ENCODE results near the gene PRSS33. TPM values are rescaled to one million over a fixed set of nuclear protein-coding genes. Genes with fewer than 3 reads are reported as not detected.

PRSS33 gene
- total and polyA plus RNA-seq, 2 donors from 2014 or later, result not detected

GRCh38 chr16:2738615-2739014 is 48.7 kb downstream of the PRSS33 start:
- no peak for DNase-seq
- no peak for FAIRE-seq
- Histone ChIP-seq H3K4me3 (ENCODE audit: low read length in 3 of 3) (no peak overlapping the region), H3K27ac (ENCODE audit: low read depth in 2 of 2, low read length in 2 of 2) (no peak overlapping the region), H3K27me3 (ENCODE audit: control insufficient read depth, insufficient read depth, low read length) (no peaks in the 10 kb centered on the region), H3K36me3 (ENCODE audit: control insufficient read depth in 2 of 3, insufficient read depth in 3 of 3, low read length in 3 of 3) (no peaks in the 10 kb centered on the region), H3K9me3 (ENCODE audit: control insufficient read depth in 2 of 3, insufficient read depth in 1 of 3, low read length in 3 of 3) (no peaks in the 10 kb centered on the region), H3K4me1 (ENCODE audit: control insufficient read depth in 2 of 3, insufficient read depth in 2 of 3, low read depth in 1 of 3, low read length in 3 of 3) (no peaks in the 10 kb centered on the region), H3K9ac (ENCODE audit: low read length in 3 of 3) (no peak overlapping the region)
- intact Hi-C loops (cut with DNase I), result no loop called here
- TF ChIP-seq, protein P1, sequence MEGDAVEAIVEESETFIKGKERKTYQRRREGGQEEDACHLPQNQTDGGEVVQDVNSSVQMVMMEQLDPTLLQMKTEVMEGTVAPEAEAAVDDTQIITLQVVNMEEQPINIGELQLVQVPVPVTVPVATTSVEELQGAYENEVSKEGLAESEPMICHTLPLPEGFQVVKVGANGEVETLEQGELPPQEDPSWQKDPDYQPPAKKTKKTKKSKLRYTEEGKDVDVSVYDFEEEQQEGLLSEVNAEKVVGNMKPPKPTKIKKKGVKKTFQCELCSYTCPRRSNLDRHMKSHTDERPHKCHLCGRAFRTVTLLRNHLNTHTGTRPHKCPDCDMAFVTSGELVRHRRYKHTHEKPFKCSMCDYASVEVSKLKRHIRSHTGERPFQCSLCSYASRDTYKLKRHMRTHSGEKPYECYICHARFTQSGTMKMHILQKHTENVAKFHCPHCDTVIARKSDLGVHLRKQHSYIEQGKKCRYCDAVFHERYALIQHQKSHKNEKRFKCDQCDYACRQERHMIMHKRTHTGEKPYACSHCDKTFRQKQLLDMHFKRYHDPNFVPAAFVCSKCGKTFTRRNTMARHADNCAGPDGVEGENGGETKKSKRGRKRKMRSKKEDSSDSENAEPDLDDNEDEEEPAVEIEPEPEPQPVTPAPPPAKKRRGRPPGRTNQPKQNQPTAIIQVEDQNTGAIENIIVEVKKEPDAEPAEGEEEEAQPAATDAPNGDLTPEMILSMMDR (IDR thresholded peaks at IDR 0.05; ENCODE audit: borderline replicate concordance, extremely low read depth, insufficient read depth), result no peak

DNA sequence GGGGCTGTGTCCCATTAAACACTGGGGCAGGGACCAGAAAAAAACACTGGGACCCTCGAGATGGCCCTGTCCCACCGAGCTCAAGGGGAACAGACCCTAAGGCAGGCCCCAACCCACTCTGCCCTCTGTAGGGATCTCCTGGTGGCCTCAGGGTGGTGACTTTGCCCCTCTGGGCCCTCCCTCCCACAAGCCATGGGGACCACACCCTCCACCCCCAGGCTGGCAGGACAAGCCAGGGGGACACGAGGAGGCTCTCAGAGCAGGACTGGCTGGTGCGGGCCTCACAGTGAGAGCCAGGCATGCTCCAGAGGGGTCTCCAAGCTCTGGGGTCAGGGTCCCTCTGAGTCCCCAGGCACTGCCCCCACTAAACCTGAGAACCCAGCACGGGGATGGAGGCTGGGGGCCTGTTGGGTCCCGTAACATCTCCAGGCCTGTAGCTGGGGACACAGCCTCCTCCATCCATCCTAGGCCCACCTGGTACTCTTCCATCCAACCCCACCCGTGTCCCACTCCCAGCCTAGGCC is 49.4 kb downstream of the PRSS33 start:
- no peak overlapping the region for H3K27ac ChIP-seq (ENCODE audit: low read depth in 2 of 2, low read length in 2 of 2)
- no peaks in the 10 kb centered on the region for H3K9me3 ChIP-seq (ENCODE audit: control insufficient read depth in 2 of 3, insufficient read depth in 1 of 3, low read length in 3 of 3)
- TF ChIP-seq, protein P1 (IDR thresholded peaks at IDR 0.05; ENCODE audit: borderline replicate concordance, extremely low read depth, insufficient read depth), result no peak
- no peaks in the 10 kb centered on the region for H3K27me3 ChIP-seq (ENCODE audit: control insufficient read depth, insufficient read depth, low read length)
- no peaks in the 10 kb centered on the region for H3K36me3 ChIP-seq (ENCODE audit: control insufficient read depth in 2 of 3, insufficient read depth in 3 of 3, low read length in 3 of 3)
- FAIRE-seq (no peak), DNase-seq (peak in 1 of 5 donors; percentile 45)
- no peak overlapping the region for H3K9ac ChIP-seq (ENCODE audit: low read length in 3 of 3)
- no peaks in the 10 kb centered on the region for H3K4me1 ChIP-seq (ENCODE audit: control insufficient read depth in 2 of 3, insufficient read depth in 2 of 3, low read depth in 1 of 3, low read length in 3 of 3)
- H3K4me3 ChIP-seq (ENCODE audit: low read length in 3 of 3), result no peak overlapping the region
- intact Hi-C loops (cut with DNase I), result no loop called here

GRCh38 chr16:2737238-2737605 is 50.1 kb downstream of the PRSS33 start:
- H3K4me1 ChIP-seq (ENCODE audit: control insufficient read depth in 2 of 3, insufficient read depth in 2 of 3, low read depth in 1 of 3, low read length in 3 of 3), result no peaks in the 10 kb centered on the region
- DNase-seq (peak in 1 of 5 donors; percentile 43), FAIRE-seq (no peak)
- no peak overlapping the region for H3K27ac ChIP-seq (ENCODE audit: low read depth in 2 of 2, low read length in 2 of 2)
- H3K27me3 ChIP-seq (ENCODE audit: control insufficient read depth, insufficient read depth, low read length), result no peaks in the 10 kb centered on the region
- no peak overlapping the region for H3K9ac ChIP-seq (ENCODE audit: low read length in 3 of 3)
- intact Hi-C loops (cut with DNase I), result no loop called here
- H3K9me3 ChIP-seq (ENCODE audit: control insufficient read depth in 2 of 3, insufficient read depth in 1 of 3, low read length in 3 of 3), result no peaks in the 10 kb centered on the region
- no peak overlapping the region for H3K4me3 ChIP-seq (ENCODE audit: low read length in 3 of 3)
- H3K36me3 ChIP-seq (ENCODE audit: control insufficient read depth in 2 of 3, insufficient read depth in 3 of 3, low read length in 3 of 3), result no peaks in the 10 kb centered on the region
- TF ChIP-seq, protein P1 (IDR thresholded peaks at IDR 0.05; ENCODE audit: borderline replicate concordance, extremely low read depth, insufficient read depth), result no peak
